Cardiac fibroblast (primary cell): Measurements from ENCODE around the gene GAS2L2.
"Not testable (repeated sequence)": the region's sequence is repeated elsewhere in the genome, so short reads cannot be mapped to it uniquely, and the experiment has no call there.

ENCODE experiments used
- DNase-seq, 2 donors: peaks; one replicate each; pipeline versions ENCODE4 v3.0.0 to v3.0.0-alpha.2; 2010; ENCODE audit warnings: low read depth in 2 of 2
- H3K4me3 ChIP-seq, 2 donors: replicated peaks in 1 of 2; 1 replicate in 1 of 2; 2 replicates in 1 of 2; pipeline ENCODE4 v1.5.1; 2011; ENCODE audit warnings: low read depth in 2 of 2, low read length in 2 of 2, mild to moderate bottlenecking in 2 of 2, moderate library complexity in 1 of 2
- TF ChIP-seq, protein P1 (sequence below): IDR thresholded peaks from one replicate; pipeline ENCODE4 v1.5.1; 2011; ENCODE audit warnings: low read depth, mild to moderate bottlenecking, low read length, inconsistent platforms

The GAS2L2 gene

DNA sequence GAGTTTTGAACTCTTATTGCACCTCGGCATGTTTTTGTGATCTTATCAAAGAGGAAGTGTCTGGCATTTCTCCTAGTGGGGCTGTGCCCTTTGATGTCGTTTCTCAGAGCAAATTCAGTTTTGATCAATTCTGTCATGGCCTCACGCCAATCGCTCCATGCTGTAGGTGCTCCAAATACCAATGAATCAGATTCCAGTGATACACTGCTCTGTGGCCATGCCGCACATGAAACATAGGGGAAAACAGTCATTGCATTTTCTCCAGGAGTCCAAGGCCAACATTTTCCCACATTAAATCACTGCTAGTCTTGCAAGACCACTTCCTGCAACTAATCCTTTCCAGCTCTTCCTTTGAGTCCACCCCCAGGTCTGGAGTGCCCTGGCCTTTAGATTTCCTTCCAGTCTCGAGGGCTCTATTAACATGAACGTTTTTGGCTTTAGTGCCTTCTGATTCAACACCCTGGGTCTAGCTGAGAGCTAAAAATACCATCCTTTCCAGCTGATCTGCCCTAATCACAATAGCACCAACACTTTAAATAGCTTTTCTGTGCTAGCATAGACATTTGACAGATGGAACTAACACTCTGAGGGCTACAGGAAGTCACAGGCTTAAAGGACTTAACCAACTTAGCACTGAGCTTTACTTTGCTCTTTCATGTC lies 39.8 kb downstream of the GAS2L2 start:
- peak; percentile 91 to 94 for DNase-seq
- no peak overlapping the region for H3K4me3 ChIP-seq
- TF ChIP-seq, protein P1, sequence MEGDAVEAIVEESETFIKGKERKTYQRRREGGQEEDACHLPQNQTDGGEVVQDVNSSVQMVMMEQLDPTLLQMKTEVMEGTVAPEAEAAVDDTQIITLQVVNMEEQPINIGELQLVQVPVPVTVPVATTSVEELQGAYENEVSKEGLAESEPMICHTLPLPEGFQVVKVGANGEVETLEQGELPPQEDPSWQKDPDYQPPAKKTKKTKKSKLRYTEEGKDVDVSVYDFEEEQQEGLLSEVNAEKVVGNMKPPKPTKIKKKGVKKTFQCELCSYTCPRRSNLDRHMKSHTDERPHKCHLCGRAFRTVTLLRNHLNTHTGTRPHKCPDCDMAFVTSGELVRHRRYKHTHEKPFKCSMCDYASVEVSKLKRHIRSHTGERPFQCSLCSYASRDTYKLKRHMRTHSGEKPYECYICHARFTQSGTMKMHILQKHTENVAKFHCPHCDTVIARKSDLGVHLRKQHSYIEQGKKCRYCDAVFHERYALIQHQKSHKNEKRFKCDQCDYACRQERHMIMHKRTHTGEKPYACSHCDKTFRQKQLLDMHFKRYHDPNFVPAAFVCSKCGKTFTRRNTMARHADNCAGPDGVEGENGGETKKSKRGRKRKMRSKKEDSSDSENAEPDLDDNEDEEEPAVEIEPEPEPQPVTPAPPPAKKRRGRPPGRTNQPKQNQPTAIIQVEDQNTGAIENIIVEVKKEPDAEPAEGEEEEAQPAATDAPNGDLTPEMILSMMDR: no peak

DNA sequence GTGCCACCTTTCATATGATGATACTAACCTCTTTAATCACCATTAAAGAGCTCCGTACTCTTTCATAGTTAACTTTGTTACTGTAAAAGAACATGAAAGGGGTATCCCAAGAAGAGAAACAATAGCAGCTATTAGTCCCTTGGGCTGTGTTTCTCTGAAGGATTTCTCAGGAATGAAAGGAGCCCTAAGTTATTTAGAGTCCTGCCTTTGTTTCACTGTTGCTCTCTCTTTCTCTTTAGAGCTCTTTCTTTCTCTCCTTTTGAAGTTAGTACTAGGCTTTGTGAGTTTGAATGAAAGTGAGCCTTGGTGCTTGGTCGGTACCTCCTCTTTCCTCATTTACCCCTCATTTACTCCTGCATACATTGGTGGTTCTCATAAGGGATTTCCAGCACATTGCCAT lies 42.1 kb downstream of the GAS2L2 start:
- no peak for DNase-seq
- TF ChIP-seq, protein P1: no peak
- no peak overlapping the region for H3K4me3 ChIP-seq

DNA sequence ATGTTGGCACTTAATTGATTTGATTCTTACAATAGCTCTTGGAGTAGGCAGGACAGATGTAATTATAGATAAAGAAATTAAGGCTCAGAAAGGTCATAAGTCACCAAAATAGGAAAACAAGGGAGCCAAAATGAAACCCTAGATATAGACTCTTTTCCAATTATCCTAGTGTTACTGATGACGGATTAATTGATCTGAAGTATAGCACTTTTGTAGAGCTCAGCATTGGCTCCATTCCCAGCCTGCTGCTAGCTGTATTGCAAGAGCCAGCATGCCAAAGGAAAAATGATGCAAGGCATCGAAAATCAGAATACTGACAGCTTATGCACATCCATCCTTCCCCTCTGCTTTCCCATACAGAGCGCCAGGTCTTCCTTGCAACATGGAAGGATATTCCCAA lies 43.2 kb downstream of the GAS2L2 start:
- H3K4me3 ChIP-seq: no peak overlapping the region
- DNase-seq: peak; percentile 31 to 39
- TF ChIP-seq, protein P1: no peak

DNA sequence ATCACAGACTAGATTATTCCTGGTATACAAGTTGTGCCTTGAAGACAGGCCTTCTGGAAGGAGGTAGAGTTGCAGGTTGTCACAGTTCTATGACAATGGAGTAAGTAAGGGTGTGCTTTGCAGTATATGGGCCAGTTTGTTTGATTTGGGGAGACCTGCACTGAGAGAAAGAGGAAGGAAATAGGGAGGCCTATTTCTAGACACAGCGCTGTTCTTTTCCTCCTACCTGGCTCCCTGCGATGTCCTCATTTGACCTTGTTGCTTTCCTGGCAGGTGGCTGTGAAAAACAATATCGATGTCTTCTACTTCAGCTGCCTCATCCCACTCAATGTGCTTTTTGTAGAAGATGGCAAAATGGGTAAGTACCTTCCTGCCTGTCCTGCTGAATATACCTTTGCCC lies 44.1 kb downstream of the GAS2L2 start:
- H3K4me3 ChIP-seq: no peak overlapping the region
- DNase-seq: no peak
- TF ChIP-seq, protein P1: no peak

DNA sequence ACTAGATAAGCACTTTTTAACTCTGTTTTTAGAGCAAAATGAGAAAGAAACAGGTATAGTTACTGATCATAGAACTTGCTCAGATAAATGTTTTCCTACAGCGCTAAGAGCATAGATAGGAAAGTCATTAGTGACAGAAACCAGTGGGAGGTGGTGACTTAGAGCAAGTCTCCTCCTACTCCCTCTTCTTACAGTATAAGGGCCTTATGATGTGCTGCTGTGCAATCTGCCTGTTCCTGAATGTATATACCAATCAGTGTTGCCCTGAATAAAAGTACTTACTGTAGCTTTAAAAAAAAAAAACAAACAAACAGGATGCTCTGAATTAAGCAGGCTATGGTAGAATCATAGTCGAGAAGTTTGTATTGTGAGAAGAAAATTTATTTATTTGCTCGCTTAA lies 44.9 kb downstream of the GAS2L2 start:
- no peak for DNase-seq
- TF ChIP-seq, protein P1: no peak
- no peak overlapping the region for H3K4me3 ChIP-seq

DNA sequence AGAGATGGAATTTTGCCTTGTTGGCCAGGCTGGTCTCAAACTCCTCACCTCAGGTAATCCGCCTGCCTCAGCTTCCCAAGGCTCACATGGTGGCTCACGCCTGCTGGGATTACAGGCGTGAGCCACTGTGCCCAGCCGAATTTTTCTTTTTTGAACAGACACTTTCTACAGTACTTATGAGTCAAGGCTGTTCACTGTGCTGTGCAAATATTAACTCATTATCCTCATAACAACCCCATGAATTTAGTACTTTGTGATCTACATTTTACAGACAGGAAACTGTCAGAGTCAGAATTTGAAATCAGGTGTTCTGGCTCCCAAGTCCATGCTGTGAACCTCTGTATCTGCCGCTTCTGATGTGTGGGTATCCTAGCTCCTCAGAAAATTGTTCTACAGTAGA lies 47.3 kb downstream of the GAS2L2 start:
- TF ChIP-seq, protein P1: no peak
- no peak overlapping the region for H3K4me3 ChIP-seq
- no peak for DNase-seq

DNA sequence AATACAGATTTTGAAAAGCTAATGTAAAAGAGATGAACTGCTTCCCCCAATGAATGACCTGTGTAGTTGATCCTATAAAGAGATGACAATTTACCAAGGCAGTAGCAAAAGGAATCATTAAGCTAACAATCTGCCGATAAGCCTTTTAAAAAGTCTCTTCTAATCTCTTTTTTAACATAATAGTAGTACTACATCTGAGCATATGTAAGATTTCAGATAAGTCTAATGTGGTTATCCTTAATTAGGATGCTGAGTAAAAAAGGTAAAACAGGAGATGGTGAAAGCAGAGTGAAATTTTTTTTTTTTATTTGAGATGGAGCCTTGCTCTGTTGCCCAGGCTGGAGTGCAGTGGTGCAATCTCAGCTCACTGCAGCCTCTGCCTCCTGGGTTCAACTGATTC lies 47.8 kb downstream of the GAS2L2 start:
- TF ChIP-seq, protein P1: no peak
- DNase-seq: no peak
- H3K4me3 ChIP-seq: no peak overlapping the region

DNA sequence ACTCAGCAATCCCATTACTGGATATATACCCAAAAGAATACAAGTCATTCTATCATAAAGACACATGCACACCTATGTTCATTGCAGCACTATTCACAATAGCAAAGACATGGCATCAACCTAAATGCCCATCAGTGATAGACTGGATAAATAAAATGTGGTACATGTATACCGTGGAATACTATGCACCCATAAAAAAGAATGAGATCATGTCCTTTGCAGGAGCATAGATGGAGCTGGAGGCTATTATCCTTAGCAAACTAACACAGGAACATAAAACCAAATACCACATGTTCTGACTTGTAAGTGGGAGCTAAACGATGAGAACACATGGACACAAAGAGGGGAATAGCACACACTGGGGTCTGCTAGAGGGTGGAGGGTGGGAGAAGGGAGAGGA lies 49.7 kb downstream of the GAS2L2 start:
- not testable (repeated sequence) for DNase-seq

More for the DNA sequence above, 49.7 kb downstream of the GAS2L2 start:
- H3K4me3 ChIP-seq: not testable (repeated sequence)
